T-cell (primary cell): ENCODE data around the gene C19orf38. TPM values are rescaled to one million over a fixed set of nuclear protein-coding genes. Genes with fewer than 3 reads are reported as not detected.

Experiments used
- ATAC-seq, 4 experiments: fragments of 200-7000 bp in 3 of 4; fragments of 150-1000 bp in 1 of 4; cut with Tn5 transposase; replicated peaks in 1 of 4; 1 replicate in 3 of 4; 2 replicates in 1 of 4; pipeline ENCODE4 v1.10.0; 2021; ENCODE audit warnings: moderate library complexity in 3 of 4, mild to moderate bottlenecking in 2 of 4, moderate number of reproducible peaks in 1 of 4
- CTCF ChIA-PET, 2 donors: fragments of 300-600 bp; sonication (Branson Sonifier 250); formaldehyde crosslinking; loops; one replicate each; lab custom pipeline; 2022; ENCODE audit warnings: antibody characterized with exemption in 2 of 2; lab: Charles Lee
- POLR2A ChIA-PET, 2 donors: fragments of 300-600 bp; sonication (Branson Sonifier 250); formaldehyde crosslinking; loops; one replicate each; lab custom pipeline; 2022; ENCODE audit warnings: antibody characterized with exemption in 2 of 2; lab: Charles Lee
- DNase-seq, 35 experiments: peaks; one replicate each; pipeline versions ENCODE4 v3.0.0 to v3.0.0-alpha.2; 2013 to 2023
- H3K27ac ChIP-seq: one replicate; pipeline ENCODE4 v1.5.1; 2013; ENCODE audit warnings: low read length
- H3K27me3 ChIP-seq, 2 experiments: replicated peaks in 1 of 2; 1 replicate in 1 of 2; 2 replicates in 1 of 2; pipeline versions ENCODE4 v1.6.1 to v1.7.0; 2013; ENCODE audit warnings: low read length in 1 of 2, mixed read lengths in 1 of 2; ENCODE audit not compliant: control insufficient read depth in 2 of 2, insufficient read depth in 2 of 2; ENCODE audit errors: extremely low read depth in 1 of 2
- H3K36me3 ChIP-seq, 2 donors: 1 replicate in 1 of 2; 2 replicates in 1 of 2; pipeline versions ENCODE4 v1.6.1 to v1.7.0; 2013; ENCODE audit warnings: low read length in 1 of 2; ENCODE audit not compliant: control insufficient read depth in 2 of 2, insufficient read depth in 1 of 2; ENCODE audit errors: extremely low read depth in 1 of 2
- H3K4me1 ChIP-seq, 2 experiments: 1 replicate in 1 of 2; 2 replicates in 1 of 2; pipeline versions ENCODE4 v1.6.1 to v1.7.0; 2013; ENCODE audit warnings: low read length in 2 of 2, mixed read lengths in 1 of 2; ENCODE audit not compliant: insufficient read depth in 2 of 2, control insufficient read depth in 1 of 2; ENCODE audit errors: extremely low read depth in 1 of 2
- H3K4me3 ChIP-seq, 2 donors: 1 replicate in 1 of 2; 2 replicates in 1 of 2; pipeline versions ENCODE4 v1.5.1 to v1.7.0; 2013; ENCODE audit warnings: mild to moderate bottlenecking in 2 of 2, low read length in 1 of 2, moderate library complexity in 1 of 2; ENCODE audit not compliant: control insufficient read depth in 1 of 2; ENCODE audit errors: extremely low read depth in 1 of 2
- H3K9me3 ChIP-seq: 2 replicates; pipeline ENCODE4 v1.7.0; 2013
- H3K27ac Mint-ChIP-seq, 2 donors: one replicate each; pipeline ENCODE4 v1.8.0; 2020 to 2021; ENCODE audit warnings: mild to moderate bottlenecking in 2 of 2, mixed read lengths in 2 of 2
- H3K27me3 Mint-ChIP-seq, 2 donors: one replicate each; pipeline ENCODE4 v1.8.0; 2021 to 2022; ENCODE audit warnings: mixed read lengths in 2 of 2
- H3K36me3 Mint-ChIP-seq: one replicate; pipeline ENCODE4 v1.8.0; 2021; ENCODE audit warnings: mixed read lengths
- H3K4me1 Mint-ChIP-seq, 3 donors: one replicate each; pipeline ENCODE4 v1.8.0; 2020 to 2022; ENCODE audit warnings: mixed read lengths in 3 of 3, mild to moderate bottlenecking in 1 of 3
- H3K4me3 Mint-ChIP-seq, 3 donors: one replicate each; pipeline ENCODE4 v1.8.0; 2020 to 2022; ENCODE audit warnings: mild to moderate bottlenecking in 3 of 3, mixed read lengths in 3 of 3, moderate library complexity in 3 of 3
- H3K9me3 Mint-ChIP-seq, 3 donors: one replicate each; pipeline ENCODE4 v1.8.0; 2020 to 2022; ENCODE audit warnings: mixed read lengths in 3 of 3
- WGBS: methylation state at CpG from one replicate; pipeline ENCODE4 v1.1.5; 2013; ENCODE audit warnings: missing lambda C conversion rate; ENCODE audit not compliant: insufficient coverage; 5-methylcytosine and 5-hydroxymethylcytosine counted together
- total RNA-seq, 35 experiments: library from RNA in 6 of 35; stranded (reverse) in 6 of 35; fragments of 120-200 nt in 1 of 35; gene quantifications; one replicate each; pipeline versions ENCODE4 v1.2.1 to v1.2.4 and lab custom pipeline; 2013 to 2026

The C19orf38 gene
- total RNA-seq, 5 donors from 2014 or later (not counting 1 experiment from before 2014, with no cell fraction given), result 0.51 to 1.8 (median 1.0) TPM

DNA sequence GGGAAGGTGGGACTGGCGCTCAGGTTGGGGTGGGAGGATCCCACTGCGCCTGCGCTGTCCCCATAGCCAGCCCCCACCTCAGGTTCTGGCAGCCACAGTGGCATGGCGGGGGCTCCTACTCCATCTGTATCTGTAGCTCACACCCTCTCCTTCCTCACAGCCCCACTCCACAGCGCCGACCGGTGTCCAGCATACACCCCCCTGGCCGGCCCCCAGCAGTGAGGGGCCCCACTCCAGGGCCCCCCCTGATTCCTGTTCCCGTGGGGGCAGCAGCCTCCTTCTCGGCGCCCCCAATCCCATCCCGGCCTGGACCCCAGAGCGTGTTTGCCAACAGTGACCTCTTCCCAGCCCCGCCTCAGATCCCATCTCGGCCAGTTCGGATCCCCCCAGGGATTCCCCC is 18.2 kb upstream of the C19orf38 start:
- WGBS, result 96% methylated on average over 11 of the region's 16 CpGs
- Histone ChIP-seq H3K36me3 (peaks cover 4 to 46% of the 10 kb centered on the region in 2 donors), H3K27me3 (no peaks in the 10 kb centered on the region), H3K9me3 (no peaks in the 10 kb centered on the region), H3K4me1 (peaks cover 0 to 4% of the 10 kb centered on the region in 2 experiments), H3K27ac (no peak overlapping the region), H3K4me3 (no peak overlapping the region)
- no peaks in the 10 kb centered on the region for H3K4me1 Mint-ChIP-seq
- H3K27ac Mint-ChIP-seq, result no peak overlapping the region
- H3K9me3 Mint-ChIP-seq, result no peaks in the 10 kb centered on the region
- ChIA-PET CTCF (no interaction called here), POLR2A (no interaction called here)
- peaks cover 19% of the 10 kb centered on the region for H3K36me3 Mint-ChIP-seq
- H3K4me3 Mint-ChIP-seq, result no peak overlapping the region
- DNase-seq (no peak), ATAC-seq (no peak)
- no peaks in the 10 kb centered on the region for H3K27me3 Mint-ChIP-seq

DNA sequence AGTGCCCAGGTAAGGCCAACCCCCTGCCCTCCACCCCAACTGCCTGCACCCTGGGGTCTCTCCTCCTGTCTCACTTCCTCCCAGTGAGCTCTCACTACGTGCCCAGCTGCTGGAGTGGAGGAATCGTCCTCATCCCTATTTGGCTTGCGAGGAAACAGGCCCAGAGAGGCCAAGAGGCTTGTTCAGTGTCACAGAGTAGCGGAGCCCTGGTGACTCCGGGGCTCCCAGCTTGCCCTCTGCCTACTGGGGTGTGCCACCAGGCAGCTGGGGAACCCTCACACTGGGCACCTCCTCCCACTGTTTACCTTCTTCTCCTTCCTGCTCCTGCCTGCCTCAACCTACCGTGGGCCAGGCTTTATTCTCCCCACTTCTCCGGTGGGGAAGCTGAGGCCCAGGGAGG is 17.8 kb upstream of the C19orf38 start:
- Mint-ChIP-seq H3K9me3 (no peaks in the 10 kb centered on the region), H3K36me3 (peaks cover 17% of the 10 kb centered on the region), H3K4me3 (no peak overlapping the region), H3K4me1 (peaks cover under 1 to 2% (median 1%) of the 10 kb centered on the region in 3 donors), H3K27me3 (no peaks in the 10 kb centered on the region), H3K27ac (no peak overlapping the region)
- H3K4me3 ChIP-seq, result no peak overlapping the region
- peaks cover 1 to 8% of the 10 kb centered on the region in 2 experiments for H3K4me1 ChIP-seq
- 86% methylated on average over 5 of the region's 7 CpGs for WGBS
- H3K9me3 ChIP-seq, result no peaks in the 10 kb centered on the region
- no peak overlapping the region for H3K27ac ChIP-seq
- ATAC-seq (no peak), DNase-seq (no peak)
- ChIA-PET CTCF (no interaction called here), POLR2A (no interaction called here)
- H3K36me3 ChIP-seq, result peaks cover 4 to 45% of the 10 kb centered on the region in 2 donors
- no peaks in the 10 kb centered on the region for H3K27me3 ChIP-seq

DNA sequence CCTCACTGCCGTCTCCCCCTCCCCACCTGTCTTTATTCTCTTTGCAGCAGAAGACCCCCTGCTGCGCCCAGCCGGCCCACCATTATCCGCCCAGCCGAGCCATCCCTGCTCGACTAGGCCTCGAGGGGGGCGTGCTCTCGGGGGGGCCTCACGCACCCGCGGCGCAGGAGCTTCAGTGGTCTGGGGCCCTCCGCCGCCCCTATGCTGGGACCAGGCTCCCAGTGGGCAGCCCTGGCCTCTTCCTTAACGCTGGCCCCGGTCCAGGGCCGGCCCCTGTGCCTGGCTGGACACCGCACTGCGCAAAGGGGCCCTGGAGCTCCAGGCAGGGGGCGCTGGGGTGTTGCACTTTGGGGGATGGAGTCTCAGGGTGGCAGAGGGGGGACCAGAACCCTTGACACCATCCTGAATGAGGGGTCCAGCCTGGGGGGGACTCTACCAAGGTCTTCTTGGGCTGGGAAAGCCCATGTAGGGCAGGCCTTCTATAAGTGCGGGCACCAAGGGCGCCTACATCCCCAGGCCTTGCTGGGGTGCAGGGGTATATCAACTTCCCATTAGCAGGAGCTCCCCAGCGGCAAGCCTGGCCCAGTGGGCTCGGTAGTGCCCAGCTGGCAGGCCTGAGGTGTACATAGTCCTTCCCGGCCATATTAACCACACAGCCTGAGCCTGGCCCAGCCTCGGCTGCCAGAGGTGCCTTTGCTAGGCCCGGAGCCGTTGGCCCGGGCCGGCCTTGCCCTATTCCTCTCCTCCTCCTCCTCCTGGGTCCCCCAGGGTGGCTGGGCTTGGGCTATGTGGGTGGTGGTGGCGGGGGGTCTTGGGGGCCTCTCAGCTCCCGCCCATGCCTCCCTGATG is 17.1 kb upstream of the C19orf38 start:
- ChIA-PET POLR2A (interaction anchor here in 1 of 2 donors (0.5 kb wide), 1 partner anchor 1360 kb away, joined by 6 read pairs; no protein-coding TSS in a partner anchor), CTCF (no interaction called here)
- ATAC-seq, result no peak
- peaks cover 2 to 16% of the 10 kb centered on the region in 2 experiments for H3K4me1 ChIP-seq
- H3K9me3 Mint-ChIP-seq, result peaks cover 0 to under 1% (median 0%) of the 10 kb centered on the region in 3 donors
- H3K27me3 Mint-ChIP-seq, result no peaks in the 10 kb centered on the region
- H3K9me3 ChIP-seq, result no peaks in the 10 kb centered on the region
- no peak overlapping the region for H3K27ac Mint-ChIP-seq
- no peak overlapping the region for H3K27ac ChIP-seq
- no peak for DNase-seq
- H3K4me1 Mint-ChIP-seq, result peaks cover 6 to 10% (median 7%) of the 10 kb centered on the region in 3 donors
- 97% methylated on average over 16 of the region's 33 CpGs for WGBS
- H3K27me3 ChIP-seq, result no peaks in the 10 kb centered on the region
- H3K4me3 Mint-ChIP-seq, result no peak overlapping the region
- H3K4me3 ChIP-seq, result no peak overlapping the region
- H3K36me3 Mint-ChIP-seq, result peaks cover 14% of the 10 kb centered on the region
- peaks cover 4 to 40% of the 10 kb centered on the region in 2 donors for H3K36me3 ChIP-seq

DNA sequence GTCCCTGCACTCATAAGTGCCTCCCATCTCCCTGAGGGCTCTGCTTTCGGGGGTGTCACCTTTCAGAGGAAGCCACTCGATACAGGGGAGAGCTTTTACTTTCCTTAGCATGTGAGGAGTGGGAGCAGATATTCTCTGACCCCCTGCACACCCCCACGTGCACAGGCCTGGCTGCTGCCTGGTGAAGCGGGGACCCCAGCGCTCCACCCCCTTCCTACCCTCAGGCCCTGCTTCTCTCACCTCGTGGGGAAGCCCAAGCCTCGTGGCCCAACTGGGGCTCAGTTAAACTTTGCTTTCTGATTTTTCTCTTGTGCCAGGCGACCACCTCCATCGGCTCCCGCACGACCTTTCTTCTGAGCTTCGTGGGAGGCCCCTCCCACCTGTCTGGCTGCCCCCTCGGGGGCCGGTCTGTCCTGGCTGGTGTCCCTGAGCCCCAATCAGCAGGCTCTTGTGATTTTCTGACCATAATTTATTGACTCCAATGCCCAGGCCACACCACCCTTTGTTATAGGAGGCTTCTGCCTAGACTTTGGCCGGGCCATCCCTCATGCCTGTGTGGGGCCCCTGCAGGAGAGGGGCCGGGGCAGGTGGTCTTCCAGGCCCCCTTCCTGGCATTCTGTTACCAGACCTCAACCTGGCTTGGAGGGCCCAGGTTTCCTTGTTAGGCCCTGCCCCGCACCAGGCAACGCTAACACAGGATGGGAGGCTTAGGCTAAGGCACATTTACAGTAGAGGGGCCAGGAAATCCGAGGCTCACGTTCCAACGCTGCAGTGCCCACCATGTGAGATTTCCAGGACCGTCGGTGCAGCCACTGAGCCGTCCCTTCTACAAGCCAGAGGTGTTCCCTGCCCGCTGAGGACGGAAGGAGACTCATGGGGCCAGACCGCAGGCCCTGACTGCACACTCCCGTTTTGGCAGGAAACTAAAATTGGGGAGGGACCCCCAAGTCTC is 16.0 kb upstream of the C19orf38 start:
- ChIA-PET POLR2A (no interaction called here), CTCF (no interaction called here)
- DNase-seq (no peak), ATAC-seq (no peak)
- H3K27me3 ChIP-seq, result no peaks in the 10 kb centered on the region
- Mint-ChIP-seq H3K4me1 (peaks cover 12 to 17% (median 16%) of the 10 kb centered on the region in 3 donors), H3K4me3 (no peak overlapping the region), H3K27ac (no peak overlapping the region), H3K9me3 (peaks cover 0 to 6% (median 2%) of the 10 kb centered on the region in 3 donors), H3K36me3 (peaks cover 8% of the 10 kb centered on the region), H3K27me3 (no peaks in the 10 kb centered on the region)
- peaks cover 4 to 30% of the 10 kb centered on the region in 2 donors for H3K36me3 ChIP-seq
- H3K9me3 ChIP-seq, result no peaks in the 10 kb centered on the region
- WGBS, result 92% methylated on average over 22 of the region's 28 CpGs
- H3K27ac ChIP-seq, result no peak overlapping the region
- H3K4me3 ChIP-seq, result no peak overlapping the region
- H3K4me1 ChIP-seq, result peaks cover 2 to 25% of the 10 kb centered on the region in 2 experiments

DNA sequence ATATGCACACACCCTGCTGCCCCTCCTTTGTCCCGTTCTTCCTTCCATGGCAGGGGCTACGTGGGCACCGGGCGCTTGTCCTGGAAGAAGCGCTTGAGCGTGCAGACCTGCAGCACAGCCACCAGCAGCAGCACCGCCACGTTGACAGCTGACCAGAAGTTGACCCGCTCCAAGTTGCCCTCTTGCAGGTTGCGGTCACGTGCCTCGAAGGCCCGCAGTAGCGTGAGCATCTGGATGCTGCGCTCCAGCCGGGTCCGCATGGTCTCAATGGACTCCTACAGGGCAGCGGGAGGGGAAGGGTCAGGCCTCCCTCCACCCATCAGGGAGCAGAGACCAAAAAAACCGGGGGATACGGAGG is 15.3 kb upstream of the C19orf38 start:
- CTCF ChIA-PET, result no interaction called here
- no peak for DNase-seq
- Histone ChIP-seq H3K27ac (no peak overlapping the region), H3K9me3 (no peaks in the 10 kb centered on the region), H3K4me3 (no peak overlapping the region), H3K27me3 (no peaks in the 10 kb centered on the region), H3K36me3 (peaks cover 4 to 30% of the 10 kb centered on the region in 2 donors), H3K4me1 (peaks cover 2 to 25% of the 10 kb centered on the region in 2 experiments)
- 92% methylated on average over 14 of the region's 20 CpGs for WGBS
- Mint-ChIP-seq H3K9me3 (peaks cover 0 to 6% (median 2%) of the 10 kb centered on the region in 3 donors), H3K36me3 (peaks cover 8% of the 10 kb centered on the region), H3K4me1 (peaks cover 12 to 17% (median 16%) of the 10 kb centered on the region in 3 donors), H3K27me3 (no peaks in the 10 kb centered on the region), H3K27ac (no peak overlapping the region), H3K4me3 (peak overlapping the region in 1 of 3 donors; percentile 24)
- POLR2A ChIA-PET, result no interaction called here
- ATAC-seq, result no peak
